Fibroblast of lung (primary cell): ENCODE results near the gene OAT. TPM values are rescaled to one million over a fixed set of nuclear protein-coding genes. Genes with fewer than 3 reads are reported as not detected.
"Not testable (repeated sequence)": the region's sequence is repeated elsewhere in the genome, so short reads cannot be mapped to it uniquely, and the experiment has no call there.

ENCODE experiments used
- DNase-seq, 2 donors: peaks; one replicate each; pipeline versions ENCODE4 v3.0.0 to v3.0.0-alpha.2; 2010; ENCODE audit warnings: low read depth in 2 of 2
- H2AFZ ChIP-seq: 2 replicates; pipeline ENCODE4 v1.5.1; 2012; ENCODE audit warnings: low read length, control low read depth, inconsistent platforms
- H3K27ac ChIP-seq: 2 replicates; pipeline ENCODE4 v1.5.1; 2011; ENCODE audit warnings: low read length, control low read depth; ENCODE audit not compliant: insufficient read depth
- H3K27me3 ChIP-seq: 2 replicates; pipeline ENCODE4 v1.5.1; 2011; ENCODE audit warnings: mild to moderate bottlenecking, low read length; ENCODE audit not compliant: control insufficient read depth, insufficient read depth
- H3K36me3 ChIP-seq: 2 replicates; pipeline ENCODE4 v1.5.1; 2011; ENCODE audit warnings: low read length; ENCODE audit not compliant: control insufficient read depth, insufficient read depth
- H3K4me1 ChIP-seq: 2 replicates; pipeline ENCODE4 v1.5.1; 2011; ENCODE audit warnings: low read length; ENCODE audit not compliant: control insufficient read depth, insufficient read depth; ENCODE audit errors: extremely low read depth
- H3K4me2 ChIP-seq: 2 replicates; pipeline ENCODE4 v1.5.1; 2011; ENCODE audit warnings: low read length, control low read depth; ENCODE audit not compliant: insufficient read depth; ENCODE audit errors: extremely low read depth
- H3K4me3 ChIP-seq, 4 experiments: fragments of 200-600 bp in 1 of 4; sonication (generic) in 1 of 4; replicated peaks in 1 of 4; 2 replicates each; pipeline ENCODE4 v1.5.1; 2011 to 2016; ENCODE audit warnings: low read length in 4 of 4, low read depth in 3 of 4, mild to moderate bottlenecking in 3 of 4, control low read depth in 2 of 4, inconsistent platforms in 1 of 4, mixed read lengths in 1 of 4; ENCODE audit not compliant: insufficient read depth in 1 of 4; ENCODE audit errors: control extremely low read depth in 1 of 4
- H3K79me2 ChIP-seq: 2 replicates; pipeline ENCODE4 v1.5.1; 2012; ENCODE audit warnings: mild to moderate bottlenecking, low read length, inconsistent platforms; ENCODE audit not compliant: control insufficient read depth, insufficient read depth
- H3K9ac ChIP-seq: 2 replicates; pipeline ENCODE4 v1.5.1; 2011; ENCODE audit warnings: mild to moderate bottlenecking, low read length, control low read depth; ENCODE audit not compliant: insufficient read depth
- H3K9me3 ChIP-seq: 2 replicates; pipeline ENCODE4 v1.5.1; 2012; ENCODE audit warnings: low read depth, low read length; ENCODE audit not compliant: control insufficient read depth, insufficient read depth
- H4K20me1 ChIP-seq: 2 replicates; pipeline ENCODE4 v1.5.1; 2011; ENCODE audit warnings: low read length; ENCODE audit not compliant: control insufficient read depth, insufficient read depth; ENCODE audit errors: extremely low read depth
- EZH2 ChIP-seq: IDR thresholded peaks from 2 replicates; pipeline ENCODE4 v1.5.1; 2012; ENCODE audit warnings: low read length, control low read depth, mild to moderate bottlenecking; ENCODE audit errors: missing control alignments
- polyA plus RNA-seq, 2 donors: library from polyadenylated mRNA; depleted of rRNA in 1 of 2; stranded (reverse) in 1 of 2; unstranded in 1 of 2; fragments of >200 nt; gene quantifications; 2 replicates each; pipeline ENCODE4 v1.2.1, GENCODE V29; 2011 to 2012; ENCODE audit warnings: missing spikeins in 1 of 2
- total RNA-seq: library from RNA; depleted of rRNA; stranded (reverse); fragments of >200 nt; gene quantifications from 2 replicates; pipeline ENCODE4 v1.2.1, GENCODE V29; 2014
- TF ChIP-seq, protein P1 (sequence below), 2 donors: IDR thresholded peaks in 1 of 2; conservative IDR thresholded peaks in 1 of 2; 1 replicate in 1 of 2; 2 replicates in 1 of 2; pipeline ENCODE4 v1.5.1; 2011 to 2012; ENCODE audit warnings: low read length in 2 of 2, control low read depth in 1 of 2, inconsistent platforms in 1 of 2, low read depth in 1 of 2, mild to moderate bottlenecking in 1 of 2

The OAT gene
- total and polyA plus RNA-seq, 2 donors (not counting 1 experiment from before 2014, with no cell fraction given), result 147 to 227 TPM

DNA sequence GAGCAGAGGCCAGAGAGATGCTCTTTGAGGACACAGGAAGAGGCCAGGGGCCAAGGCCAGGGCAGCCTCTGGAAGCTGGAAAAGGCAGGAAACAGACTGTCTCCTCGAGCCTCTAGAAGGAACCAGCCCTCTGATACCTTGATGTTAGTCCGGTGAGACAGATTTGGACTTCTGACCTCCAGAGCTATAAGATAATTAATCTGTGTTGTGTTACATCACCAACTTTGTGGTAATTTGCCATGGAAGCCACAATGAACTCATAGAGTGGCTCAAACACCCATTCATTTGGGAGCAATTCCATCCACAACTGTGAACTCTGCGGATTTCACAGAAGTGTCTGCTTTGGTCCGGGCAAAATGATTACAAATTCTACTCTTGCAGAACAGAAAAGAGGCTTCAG lies 48.7 kb downstream of the OAT start:
- no peak overlapping the region for H3K27ac ChIP-seq
- H3K9ac ChIP-seq, result no peak overlapping the region
- no peaks in the 10 kb centered on the region for H3K4me1 ChIP-seq
- peak in 1 of 2 donors; percentile 60 for DNase-seq
- TF ChIP-seq, protein P1, sequence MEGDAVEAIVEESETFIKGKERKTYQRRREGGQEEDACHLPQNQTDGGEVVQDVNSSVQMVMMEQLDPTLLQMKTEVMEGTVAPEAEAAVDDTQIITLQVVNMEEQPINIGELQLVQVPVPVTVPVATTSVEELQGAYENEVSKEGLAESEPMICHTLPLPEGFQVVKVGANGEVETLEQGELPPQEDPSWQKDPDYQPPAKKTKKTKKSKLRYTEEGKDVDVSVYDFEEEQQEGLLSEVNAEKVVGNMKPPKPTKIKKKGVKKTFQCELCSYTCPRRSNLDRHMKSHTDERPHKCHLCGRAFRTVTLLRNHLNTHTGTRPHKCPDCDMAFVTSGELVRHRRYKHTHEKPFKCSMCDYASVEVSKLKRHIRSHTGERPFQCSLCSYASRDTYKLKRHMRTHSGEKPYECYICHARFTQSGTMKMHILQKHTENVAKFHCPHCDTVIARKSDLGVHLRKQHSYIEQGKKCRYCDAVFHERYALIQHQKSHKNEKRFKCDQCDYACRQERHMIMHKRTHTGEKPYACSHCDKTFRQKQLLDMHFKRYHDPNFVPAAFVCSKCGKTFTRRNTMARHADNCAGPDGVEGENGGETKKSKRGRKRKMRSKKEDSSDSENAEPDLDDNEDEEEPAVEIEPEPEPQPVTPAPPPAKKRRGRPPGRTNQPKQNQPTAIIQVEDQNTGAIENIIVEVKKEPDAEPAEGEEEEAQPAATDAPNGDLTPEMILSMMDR (conservative IDR thresholded peaks at IDR 0.05 in 1 of 2, IDR thresholded peaks at IDR 0.05 in 1 of 2; ENCODE audit: low read depth in 1 of 2, low read length in 2 of 2), result no peak
- TF ChIP-seq EZH2, result no peak
- H3K9me3 ChIP-seq, result no peaks in the 10 kb centered on the region
- H2AFZ ChIP-seq, result no peak overlapping the region
- no peaks in the 10 kb centered on the region for H4K20me1 ChIP-seq
- no peak overlapping the region for H3K4me3 ChIP-seq
- H3K4me2 ChIP-seq, result no peak overlapping the region
- H3K79me2 ChIP-seq, result no peaks in the 10 kb centered on the region
- H3K36me3 ChIP-seq, result no peaks in the 10 kb centered on the region
- H3K27me3 ChIP-seq, result peaks cover 3% of the 10 kb centered on the region

DNA sequence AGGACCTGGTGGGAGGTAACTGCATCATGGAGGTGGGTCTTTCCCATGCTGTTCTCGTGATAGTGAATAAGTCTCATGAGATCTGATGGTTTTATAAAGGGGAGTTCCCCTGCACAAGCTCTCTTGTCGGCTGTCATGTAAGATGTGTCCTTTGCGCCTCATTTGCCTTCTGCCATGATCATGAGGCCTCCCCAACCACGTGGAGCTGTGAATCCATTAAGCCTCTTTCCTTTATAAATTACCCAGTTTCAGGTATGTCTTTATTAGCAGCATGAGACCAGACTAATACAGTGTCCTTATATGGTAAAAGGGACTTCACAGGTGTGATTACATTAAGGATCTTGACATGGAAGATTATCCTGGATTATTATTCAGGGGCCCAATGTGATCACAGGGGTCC lies 49.2 kb downstream of the OAT start:
- H3K79me2 ChIP-seq, H3K36me3 ChIP-seq, H4K20me1 ChIP-seq, DNase-seq, H3K4me3 ChIP-seq, H3K27me3 ChIP-seq, H3K9me3 ChIP-seq, H3K4me1 ChIP-seq, H3K9ac ChIP-seq, H3K27ac ChIP-seq, H2AFZ ChIP-seq, H3K4me2 ChIP-seq: not testable (repeated sequence)

DNA sequence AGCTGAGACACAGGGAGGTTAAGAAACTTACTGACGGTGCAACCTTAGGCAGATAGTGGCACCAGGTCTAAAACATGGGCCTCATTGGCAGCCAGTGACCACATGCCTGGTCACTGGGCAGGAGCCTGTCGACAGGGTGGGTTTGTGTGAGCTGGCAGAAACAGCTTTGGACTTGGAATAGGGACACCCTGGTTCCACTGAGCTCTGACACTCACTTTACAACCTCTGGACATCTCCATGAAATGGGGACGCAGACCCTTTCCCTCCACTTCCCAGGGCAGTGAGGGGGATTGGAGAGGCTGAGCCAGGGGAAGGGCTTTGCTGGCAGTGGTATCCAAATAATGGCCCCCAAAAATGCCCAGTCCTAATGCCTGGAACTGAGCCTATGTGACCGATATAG lies 49.7 kb downstream of the OAT start:
- no peak overlapping the region for H3K4me3 ChIP-seq
- no peak for DNase-seq
- H2AFZ ChIP-seq, result no peak overlapping the region
- H3K27ac ChIP-seq, result no peak overlapping the region
- no peaks in the 10 kb centered on the region for H3K79me2 ChIP-seq
- peaks cover 3% of the 10 kb centered on the region for H3K27me3 ChIP-seq
- H3K9me3 ChIP-seq, result no peaks in the 10 kb centered on the region
- H3K4me2 ChIP-seq, result no peak overlapping the region
- no peaks in the 10 kb centered on the region for H4K20me1 ChIP-seq
- H3K4me1 ChIP-seq, result no peaks in the 10 kb centered on the region
- H3K36me3 ChIP-seq, result no peaks in the 10 kb centered on the region
- H3K9ac ChIP-seq, result no peak overlapping the region
- TF ChIP-seq, protein P1 (conservative IDR thresholded peaks at IDR 0.05 in 1 of 2, IDR thresholded peaks at IDR 0.05 in 1 of 2; ENCODE audit: low read depth in 1 of 2, low read length in 2 of 2), result no peak
- TF ChIP-seq EZH2, result no peak
